Germinal center (tissue), 1 donor: ENCODE data around the gene NRGN.
A peak's percentile ranks its signal among the peaks of the same experiment; 100 is the strongest.

Experiments used
- DNase-seq: peaks from one replicate; pipeline ENCODE4 v3.0.0; 2012; ENCODE audit warnings: mixed read lengths, low spot score

Gene NRGN

GRCh38 chr11:124739479-124740276, at the start of gene NRGN:
Gene NRGN (plus strand): TSS chr11:124739942. CDS start chr11:124740085, 143 bp downstream.
- DNase-seq = peak; percentile 93

GRCh38 chr11:124693142-124693541, 46.6 kb upstream of the NRGN start:
- no peak for DNase-seq

- no peak for DNase-seq
Measured at GRCh38 chr11:124699547-124699946, 40.2 kb upstream of the NRGN start.

DNA sequence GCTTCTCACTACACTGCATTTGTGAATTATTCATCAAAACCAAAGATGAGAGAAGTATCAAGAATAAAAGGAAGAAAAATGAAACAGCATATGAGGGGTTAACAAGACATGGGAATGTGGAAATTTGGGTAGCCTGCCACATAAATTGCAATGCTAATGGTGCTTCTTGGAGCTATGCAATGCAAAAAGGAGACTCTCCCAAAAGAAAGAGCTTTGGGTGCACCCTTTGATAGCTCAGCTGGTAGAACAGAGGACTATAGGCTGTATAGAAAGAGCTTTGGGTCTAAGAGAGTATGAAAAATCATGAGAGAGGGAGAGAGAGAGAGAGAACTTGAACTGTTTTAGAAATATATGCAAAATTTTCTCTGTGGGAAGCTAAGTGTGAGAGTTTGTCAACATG, 39.7 kb upstream of the NRGN start:
- DNase-seq = no peak

- no peak for DNase-seq
Measured at GRCh38 chr11:124707829-124708228, 31.9 kb upstream of the NRGN start.

GRCh38 chr11:124712392-124712791, 27.4 kb upstream of the NRGN start:
- no peak for DNase-seq

- DNase-seq = no peak
Measured at GRCh38 chr11:124716591-124716990, 23.2 kb upstream of the NRGN start.

DNA sequence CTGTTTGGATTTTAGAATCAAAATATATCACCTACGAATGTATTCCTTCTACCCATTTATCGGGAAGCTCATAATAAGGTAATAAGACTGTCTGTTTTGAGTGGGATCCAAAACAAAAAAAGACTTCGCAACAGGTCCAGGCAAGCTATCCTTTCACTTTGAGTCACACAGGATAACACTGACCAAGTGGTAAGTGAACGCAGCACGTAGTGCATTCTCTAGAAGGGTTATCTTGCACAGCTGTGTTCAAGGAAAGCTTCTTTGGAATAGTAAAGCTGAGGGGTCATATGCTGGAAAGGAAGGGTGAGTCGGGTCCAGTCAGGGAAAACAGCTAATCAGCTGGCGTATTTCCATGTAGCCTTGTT, 22.3 kb upstream of the NRGN start:
- no peak for DNase-seq

DNA sequence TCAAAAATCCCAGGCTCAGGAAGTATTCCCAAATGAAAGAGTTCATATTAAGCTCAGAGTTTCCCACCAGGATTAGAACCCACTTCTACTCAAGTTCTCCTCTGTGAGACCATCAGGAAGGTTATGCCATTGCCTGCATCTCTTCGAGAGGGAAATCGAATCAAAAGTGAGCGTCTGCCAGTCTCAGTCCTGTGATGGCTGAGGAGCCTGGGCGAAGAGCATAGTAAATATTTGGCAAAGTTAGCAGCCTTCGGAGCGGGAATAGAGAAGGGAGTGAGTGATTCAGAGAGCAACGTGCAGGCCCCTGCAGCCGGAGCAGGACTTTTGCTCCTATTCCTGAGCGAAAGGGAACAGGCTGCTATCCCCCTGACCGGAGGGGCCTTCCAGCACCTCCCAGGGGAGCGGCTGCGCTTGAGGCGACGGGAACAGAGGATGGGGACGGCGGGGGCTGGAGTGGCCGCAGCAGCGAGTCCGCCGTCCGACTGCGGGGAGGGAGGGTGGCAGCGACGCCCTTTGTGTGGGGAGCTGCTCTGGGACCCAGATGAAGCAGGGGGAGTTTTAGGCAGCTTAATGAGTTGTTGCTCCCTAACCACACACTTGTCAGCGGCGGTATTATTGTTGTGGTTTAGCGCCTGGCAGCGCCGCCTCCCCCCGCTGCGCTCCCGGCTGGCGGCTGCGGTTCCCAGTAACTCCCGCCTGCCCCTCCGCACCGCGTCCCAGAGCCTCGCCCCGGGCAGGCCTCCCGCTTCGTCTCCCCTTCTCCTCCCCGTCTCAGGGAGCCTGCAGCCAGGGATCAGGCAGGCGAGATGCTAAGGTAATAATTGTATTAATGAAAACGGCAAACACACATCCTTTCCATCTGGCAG, 21.7 kb upstream of the NRGN start:
- no peak for DNase-seq

- no peak for DNase-seq
Measured at GRCh38 chr11:124718801-124719200, 20.9 kb upstream of the NRGN start.

DNA sequence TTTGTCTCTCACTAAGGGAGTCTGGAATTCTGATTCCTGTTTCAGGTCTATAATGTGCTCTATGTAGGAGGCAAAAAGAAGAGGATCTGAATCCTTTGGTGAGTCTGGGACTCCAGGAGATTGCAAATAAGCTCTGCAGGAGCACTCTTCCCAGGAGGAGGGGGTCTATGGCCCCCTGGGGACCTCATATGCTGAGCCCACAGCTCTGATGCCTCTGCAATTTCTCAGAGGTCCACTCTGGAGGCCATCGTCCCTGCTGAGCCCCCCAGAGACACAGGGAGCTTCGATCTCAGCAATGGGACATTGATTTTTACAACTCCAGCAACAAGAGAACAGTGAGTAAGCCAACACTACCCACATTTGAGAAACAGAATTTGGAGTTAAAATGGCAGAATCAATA, 20.2 kb upstream of the NRGN start:
- no peak for DNase-seq

GRCh38 chr11:124722176-124722575, 17.6 kb upstream of the NRGN start:
- no peak for DNase-seq

- DNase-seq = peak; percentile 57
Measured at GRCh38 chr11:124724979-124725718, 14.6 kb upstream of the NRGN start.

DNA sequence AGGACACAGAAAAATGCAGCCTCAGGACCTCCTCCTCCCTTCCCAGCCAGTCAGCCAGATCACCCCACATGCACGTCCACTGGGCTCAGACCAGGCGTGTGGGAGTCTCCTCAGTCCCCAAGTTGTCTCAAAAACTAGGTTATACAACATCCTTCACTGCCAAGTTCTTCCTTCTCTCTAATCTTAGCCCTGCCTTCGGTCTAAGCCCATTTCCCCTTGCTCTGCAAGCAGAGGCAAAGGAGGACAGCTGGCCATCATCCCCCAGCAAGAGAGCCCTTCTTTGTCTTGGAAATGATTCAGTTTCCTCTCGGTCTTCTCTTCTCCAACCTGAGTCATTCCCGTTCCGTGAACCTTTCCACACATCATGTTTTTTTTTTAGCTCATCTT, 14.0 kb upstream of the NRGN start:
- DNase-seq = no peak

DNA sequence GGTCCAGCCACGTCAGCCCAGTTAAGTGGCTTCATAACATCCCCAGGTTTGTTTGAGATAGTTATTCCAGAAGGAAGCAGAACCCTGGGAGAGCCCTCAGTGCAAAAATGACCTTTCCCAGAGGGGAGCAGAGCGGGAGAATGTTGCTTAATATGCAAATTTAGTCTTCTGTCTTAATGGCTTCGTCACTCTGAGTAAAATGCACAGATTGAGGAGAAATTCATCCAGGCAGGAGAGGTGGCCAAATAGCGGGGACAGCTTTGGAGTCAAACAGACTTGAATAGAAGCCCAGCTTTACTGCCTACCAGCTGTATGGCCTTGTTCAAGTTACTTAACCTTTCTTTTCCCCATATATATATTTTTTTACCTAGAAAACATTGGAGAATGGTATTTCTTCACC, 12.3 kb upstream of the NRGN start:
- DNase-seq = no peak

DNA sequence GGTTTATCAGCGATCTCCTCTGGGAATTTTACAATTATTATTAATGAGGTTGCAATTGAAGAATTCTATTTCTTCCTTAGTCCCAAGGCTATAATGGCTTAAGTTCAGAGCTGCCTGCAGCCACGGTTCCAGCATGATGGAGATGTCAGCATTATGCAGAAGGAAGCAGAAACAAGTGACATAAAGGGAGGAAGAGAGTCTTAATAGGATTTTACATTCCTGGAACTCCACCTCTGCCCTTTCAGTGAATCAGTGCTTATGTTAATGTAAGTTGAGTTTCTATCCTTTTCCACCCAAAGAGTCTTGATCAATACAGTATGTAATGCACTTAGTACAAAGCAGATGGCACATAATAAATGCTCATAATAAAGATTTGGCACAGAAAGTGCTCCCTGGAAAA, 11.6 kb upstream of the NRGN start:
- no peak for DNase-seq

GRCh38 chr11:124729571-124729970, 10.2 kb upstream of the NRGN start:
- no peak for DNase-seq

- DNase-seq = no peak
Measured at GRCh38 chr11:124732230-124732629, 7.5 kb upstream of the NRGN start.

GRCh38 chr11:124736736-124737135, 3.0 kb upstream of the NRGN start:
- DNase-seq = no peak

GRCh38 chr11:124737638-124738305, 2.0 kb upstream of the NRGN start:
- no peak for DNase-seq

- DNase-seq = no peak
Measured at GRCh38 chr11:124738713-124739478, 846 bp upstream of the NRGN start.
